GM23248 (cell line): Measurements from ENCODE around the gene CFP.

Source experiments
- EZH2 ChIP-seq: fragments of 200-600 bp; sonication (generic); IDR thresholded peaks from 2 replicates; pipeline ENCODE4 v1.6.1; 2018; ENCODE audit warnings: antibody characterized with exemption, mild to moderate bottlenecking; ENCODE audit not compliant: insufficient read depth, poor library complexity, severe bottlenecking
- EZH2phosphoT487 ChIP-seq: fragments of 200-600 bp; sonication (generic); IDR thresholded peaks from 2 replicates; pipeline ENCODE4 v1.6.1; 2018; ENCODE audit warnings: antibody characterized with exemption, moderate library complexity, mild to moderate bottlenecking, low read depth; ENCODE audit not compliant: insufficient read depth

DNA sequence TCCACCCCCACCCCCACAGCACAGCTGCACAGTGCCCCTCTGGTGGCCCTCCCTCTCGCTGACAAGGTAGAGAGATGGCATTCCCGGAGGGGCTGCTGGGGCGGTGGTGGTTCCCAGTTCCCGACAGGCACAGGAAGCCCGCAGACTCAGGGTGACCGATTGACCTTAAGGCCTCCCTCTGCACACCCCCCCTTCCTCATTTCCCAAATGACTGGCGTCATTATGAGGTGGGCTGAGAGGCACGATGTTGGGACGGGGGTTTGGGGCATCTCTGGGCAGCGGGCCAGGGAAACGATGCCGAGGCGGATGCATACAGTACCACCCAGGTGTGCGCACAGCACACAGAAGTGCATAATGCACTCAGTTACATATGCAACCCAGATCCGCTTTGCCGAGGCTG lies 51.0 kb downstream of the CFP start:
- TF ChIP-seq EZH2 (no peak), EZH2phosphoT487 (no peak)
